ENCODE measurements around the gene OTULIN. TPM values are rescaled to one million over a fixed set of nuclear protein-coding genes. Genes with fewer than 3 reads are reported as not detected.

Gene OTULIN
- total RNA-seq, result 10 to 100 TPM; 23.9 to 38.6 (median 34.5) TPM

GRCh38 chr5:14664270-14665100, at the start of gene OTULIN:
Gene OTULIN, plus strand, starts transcription at chr5:14664718. Its CDS starts 108 bp downstream, at chr5:14664826.
- intact Hi-C loops (cut with DNase I), result no loop called here
- Histone ChIP-seq H3K36me3 (peaks cover 0 to 7% (median 0%) of the 10 kb centered on the region in 3 donors), H3K4me3 (peak within 1 kb of the TSS; percentile 68 to 93 (median 80)), H3K27ac (peak within 1 kb of the TSS; percentile 91 to 99 (median 97)), H3K4me1 (peaks cover 34 to 88% (median 45%) of the 10 kb centered on the region in 3 donors), H3K27me3 (no peaks in the 10 kb centered on the region), H3K9me3 (no peaks in the 10 kb centered on the region)
- TF ChIP-seq POLR2A (IDR thresholded peaks at IDR 0.05), result peak in 3 of 4 donors; percentile 89 to 99 (median 93)
- TF ChIP-seq, protein P1, sequence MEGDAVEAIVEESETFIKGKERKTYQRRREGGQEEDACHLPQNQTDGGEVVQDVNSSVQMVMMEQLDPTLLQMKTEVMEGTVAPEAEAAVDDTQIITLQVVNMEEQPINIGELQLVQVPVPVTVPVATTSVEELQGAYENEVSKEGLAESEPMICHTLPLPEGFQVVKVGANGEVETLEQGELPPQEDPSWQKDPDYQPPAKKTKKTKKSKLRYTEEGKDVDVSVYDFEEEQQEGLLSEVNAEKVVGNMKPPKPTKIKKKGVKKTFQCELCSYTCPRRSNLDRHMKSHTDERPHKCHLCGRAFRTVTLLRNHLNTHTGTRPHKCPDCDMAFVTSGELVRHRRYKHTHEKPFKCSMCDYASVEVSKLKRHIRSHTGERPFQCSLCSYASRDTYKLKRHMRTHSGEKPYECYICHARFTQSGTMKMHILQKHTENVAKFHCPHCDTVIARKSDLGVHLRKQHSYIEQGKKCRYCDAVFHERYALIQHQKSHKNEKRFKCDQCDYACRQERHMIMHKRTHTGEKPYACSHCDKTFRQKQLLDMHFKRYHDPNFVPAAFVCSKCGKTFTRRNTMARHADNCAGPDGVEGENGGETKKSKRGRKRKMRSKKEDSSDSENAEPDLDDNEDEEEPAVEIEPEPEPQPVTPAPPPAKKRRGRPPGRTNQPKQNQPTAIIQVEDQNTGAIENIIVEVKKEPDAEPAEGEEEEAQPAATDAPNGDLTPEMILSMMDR (IDR thresholded peaks at IDR 0.05), result peak in 1 of 6 experiments; percentile 6
- 0% methylated on average over 18 of the region's 115 CpGs; no CpG with 5 or more reads in 1 of the 2 donors for WGBS, 2 donors
- peak; percentile 38 for DNase-seq

- no peak overlapping the region for H3K27ac ChIP-seq
- H3K36me3 ChIP-seq, result peaks cover 0 to under 1% (median 0%) of the 10 kb centered on the region in 3 donors
- no peak overlapping the region for H3K4me3 ChIP-seq
- H3K4me1 ChIP-seq, result no peaks in the 10 kb centered on the region
- intact Hi-C loops (cut with DNase I), result no loop called here
- no peaks in the 10 kb centered on the region for H3K9me3 ChIP-seq
- DNase-seq, result no peak
- 78 to 84% methylated on average over 3 to 4 of the region's 4 CpGs for WGBS, 2 donors
- no peaks in the 10 kb centered on the region for H3K27me3 ChIP-seq
- TF ChIP-seq, protein P1 (IDR thresholded peaks at IDR 0.05), result no peak
- TF ChIP-seq POLR2A (IDR thresholded peaks at IDR 0.05), result no peak
Measured at GRCh38 chr5:14615365-14615764, 49.2 kb upstream of the OTULIN start.

DNA sequence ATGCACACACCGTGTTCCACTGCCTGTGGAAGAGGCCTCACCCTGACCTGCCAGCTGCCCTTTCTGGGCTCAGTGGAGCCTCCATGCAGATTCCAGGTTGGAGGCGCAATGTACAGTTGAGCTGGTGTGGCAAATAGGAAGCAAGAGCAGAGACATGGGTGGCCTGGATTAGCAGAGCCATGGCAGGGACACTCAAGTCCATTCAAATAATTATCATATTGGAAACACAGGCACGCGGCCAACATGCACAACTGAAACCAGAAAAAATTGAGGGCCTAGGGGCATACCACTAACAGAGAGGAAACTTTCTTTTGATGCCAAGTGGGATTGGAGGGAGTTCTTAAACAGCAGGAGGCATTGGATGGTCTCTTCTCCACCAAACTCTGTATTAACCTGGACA, 47.1 kb upstream of the OTULIN start:
- DNase-seq, result no peak
- Histone ChIP-seq H3K9me3 (peaks cover 0 to 5% (median 0%) of the 10 kb centered on the region in 3 donors), H3K4me1 (no peaks in the 10 kb centered on the region), H3K27me3 (no peaks in the 10 kb centered on the region), H3K36me3 (no peaks in the 10 kb centered on the region), H3K27ac (no peak overlapping the region), H3K4me3 (no peak overlapping the region)
- intact Hi-C loops (cut with DNase I), result no loop called here
- 90 to 93% methylated on average over 4 of the region's 4 CpGs for WGBS, 2 donors
- TF ChIP-seq POLR2A (IDR thresholded peaks at IDR 0.05), result no peak
- TF ChIP-seq, protein P1 (IDR thresholded peaks at IDR 0.05), result no peak

DNA sequence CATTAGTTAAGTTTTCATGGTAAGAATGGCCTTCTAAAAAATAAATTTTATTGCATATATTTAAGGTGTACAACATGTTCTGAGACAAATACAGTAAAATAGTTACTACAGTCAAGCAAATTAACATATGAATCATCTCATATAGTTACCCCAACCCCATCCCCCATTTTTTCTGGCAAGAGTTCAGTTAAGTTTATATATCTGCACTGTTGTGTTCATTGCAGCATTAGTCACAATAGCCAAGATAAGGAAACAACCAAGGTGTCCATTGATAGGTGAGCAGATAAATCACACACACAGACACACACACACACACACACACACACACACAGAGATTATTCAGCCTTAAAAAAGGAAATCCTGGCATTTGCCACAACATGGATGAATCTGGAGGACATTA, 37.2 kb upstream of the OTULIN start:
- no peak for DNase-seq
- Histone ChIP-seq H3K27ac (no peak overlapping the region), H3K4me3 (no peak overlapping the region), H3K9me3 (no peaks in the 10 kb centered on the region), H3K4me1 (no peaks in the 10 kb centered on the region), H3K27me3 (no peaks in the 10 kb centered on the region), H3K36me3 (no peaks in the 10 kb centered on the region)
- TF ChIP-seq POLR2A (IDR thresholded peaks at IDR 0.05), result no peak
- TF ChIP-seq, protein P1 (IDR thresholded peaks at IDR 0.05), result no peak
- intact Hi-C loops (cut with DNase I), result no loop called here

- Histone ChIP-seq H3K4me3 (no peak overlapping the region), H3K4me1 (no peaks in the 10 kb centered on the region), H3K9me3 (no peaks in the 10 kb centered on the region), H3K27me3 (no peaks in the 10 kb centered on the region), H3K27ac (no peak overlapping the region), H3K36me3 (no peaks in the 10 kb centered on the region)
- intact Hi-C loops (cut with DNase I), result no loop called here
- TF ChIP-seq, protein P1 (IDR thresholded peaks at IDR 0.05), result no peak
- no peak for TF ChIP-seq POLR2A (IDR thresholded peaks at IDR 0.05)
- 7 to 8% methylated on average over 3 of the region's 3 CpGs for WGBS, 2 donors
- no peak for DNase-seq
Measured at GRCh38 chr5:14628346-14628745, 36.2 kb upstream of the OTULIN start.

Measured in esophagus squamous epithelium (tissue), 5 donors.